Tibial artery (tissue), 4 donors: ENCODE data around the gene CLEC4C.
"Not testable (repeated sequence)": the region's sequence is repeated elsewhere in the genome, so short reads cannot be mapped to it uniquely, and the experiment has no call there.

Experiments used
- DNase-seq, 2 donors: peaks; one replicate each; pipeline ENCODE4 v3.0.0-alpha.2; 2019
- H3K27ac ChIP-seq, 2 donors: fragments of 200-600 bp; sonication (generic) in 1 of 2; 1 replicate in 1 of 2; 2 replicates in 1 of 2; pipeline ENCODE4 v1.5.1; 2018 to 2019; ENCODE audit warnings: mild to moderate bottlenecking in 1 of 2
- H3K27me3 ChIP-seq, 2 donors: fragments of 200-600 bp; sonication (generic) in 1 of 2; one replicate each; pipeline versions ENCODE4 v1.5.1 to v1.6.0; 2016 to 2019
- H3K36me3 ChIP-seq, 3 donors: fragments of 200-600 bp; sonication (generic) in 2 of 3; one replicate each; pipeline ENCODE4 v1.5.1; 2016 to 2019; ENCODE audit warnings: mild to moderate bottlenecking in 2 of 3
- H3K4me1 ChIP-seq, 4 donors: fragments of 200-600 bp; sonication (generic) in 2 of 4; 1 replicate in 3 of 4; 2 replicates in 1 of 4; pipeline ENCODE4 v1.5.1; 2016 to 2019
- H3K4me3 ChIP-seq, 2 donors: fragments of 200-600 bp; sonication (generic) in 1 of 2; 1 replicate in 1 of 2; 2 replicates in 1 of 2; pipeline ENCODE4 v1.5.1; 2018 to 2019; ENCODE audit warnings: mild to moderate bottlenecking in 2 of 2
- H3K9me3 ChIP-seq, 3 donors: fragments of 200-600 bp; sonication (generic) in 1 of 3; one replicate each; pipeline ENCODE4 v1.5.1; 2016 to 2019
- CTCF ChIP-seq, 2 experiments: fragments of 200-600 bp in 1 of 2; fragments of 450-650 bp in 1 of 2; IDR thresholded peaks; one replicate each; pipeline ENCODE4 v1.5.1; 2017 to 2019; ENCODE audit warnings: antibody characterized with exemption in 2 of 2, mild to moderate bottlenecking in 1 of 2, moderate library complexity in 1 of 2
- intact Hi-C: fragments of 100-400 bp; cut with DNase I; formaldehyde crosslinking; loops from one replicate; pipeline ENCODE4 v1.15.0; 2023; ENCODE audit warnings: low total_unique reads

Gene CLEC4C

DNA sequence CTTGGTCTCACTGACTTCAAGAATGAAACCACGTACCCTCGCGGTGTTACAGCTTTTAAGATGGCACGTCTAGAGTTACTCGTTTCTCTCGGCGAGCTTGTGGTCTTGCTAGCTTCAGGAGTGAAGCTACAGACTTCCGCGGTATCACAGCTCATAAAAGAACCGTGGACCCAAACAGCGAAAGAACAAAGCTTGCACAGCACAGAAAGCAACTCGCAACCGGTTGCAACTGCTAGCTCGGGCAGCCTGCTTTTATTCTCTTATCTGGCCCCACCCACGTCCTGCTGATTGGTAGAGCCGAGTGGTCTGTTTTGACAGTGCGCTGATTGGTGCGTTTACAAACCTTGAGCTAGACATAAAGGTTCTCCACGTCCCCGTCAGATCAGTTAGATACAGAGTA is 4.2 kb upstream of the CLEC4C start:
- no peaks in the 10 kb centered on the region for H3K4me1 ChIP-seq
- DNase-seq = no peak
- no peaks in the 10 kb centered on the region for H3K27me3 ChIP-seq
- H3K4me3 ChIP-seq = no peak overlapping the region
- TF ChIP-seq CTCF (IDR thresholded peaks at IDR 0.05) = no peak
- no peak overlapping the region for H3K27ac ChIP-seq
- no peaks in the 10 kb centered on the region for H3K36me3 ChIP-seq
- H3K9me3 ChIP-seq = no peaks in the 10 kb centered on the region
- intact Hi-C loops = no loop called here

- DNase-seq = no peak
- H3K4me1 ChIP-seq = no peaks in the 10 kb centered on the region
- intact Hi-C loops = no loop called here
- H3K4me3 ChIP-seq = no peak overlapping the region
- H3K27ac ChIP-seq = no peak overlapping the region
- no peaks in the 10 kb centered on the region for H3K36me3 ChIP-seq
- no peaks in the 10 kb centered on the region for H3K27me3 ChIP-seq
- no peak for TF ChIP-seq CTCF (IDR thresholded peaks at IDR 0.05)
- no peaks in the 10 kb centered on the region for H3K9me3 ChIP-seq
Measured at GRCh38 chr12:7750350-7750749, 3.2 kb upstream of the CLEC4C start.

- H3K36me3 ChIP-seq = no peaks in the 10 kb centered on the region
- H3K4me1 ChIP-seq = no peaks in the 10 kb centered on the region
- H3K27ac ChIP-seq = no peak overlapping the region
- H3K27me3 ChIP-seq = no peaks in the 10 kb centered on the region
- no peak for TF ChIP-seq CTCF (IDR thresholded peaks at IDR 0.05)
- H3K9me3 ChIP-seq = no peaks in the 10 kb centered on the region
- DNase-seq = no peak
- intact Hi-C loops = no loop called here
- H3K4me3 ChIP-seq = no peak overlapping the region
Measured at GRCh38 chr12:7749442-7749841, 2.3 kb upstream of the CLEC4C start.

DNA sequence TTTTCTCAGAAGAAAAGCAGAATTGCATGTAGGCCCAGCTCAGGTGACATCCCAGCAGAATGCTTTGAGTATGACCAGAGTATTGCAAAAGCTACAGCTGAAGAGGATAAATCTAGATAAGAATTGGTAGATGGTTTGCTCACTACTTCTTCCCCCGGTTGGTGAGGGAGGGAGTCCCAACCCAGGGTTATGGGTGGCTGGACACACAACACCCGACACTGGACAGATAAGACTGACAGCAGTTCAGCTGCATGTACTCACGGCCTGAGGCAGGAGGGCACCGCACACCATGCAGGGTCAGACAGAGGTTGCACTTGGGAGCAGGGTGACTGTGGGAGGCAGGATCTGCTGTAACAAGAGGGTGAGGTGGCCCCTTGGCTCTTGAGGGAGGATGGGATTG is 1.7 kb upstream of the CLEC4C start:
- Histone ChIP-seq H3K27ac (no peak overlapping the region), H3K9me3 (no peaks in the 10 kb centered on the region), H3K36me3 (no peaks in the 10 kb centered on the region), H3K4me1 (no peaks in the 10 kb centered on the region), H3K27me3 (no peaks in the 10 kb centered on the region), H3K4me3 (no peak overlapping the region)
- no peak for TF ChIP-seq CTCF (IDR thresholded peaks at IDR 0.05)
- intact Hi-C loops = no loop called here
- DNase-seq = no peak

GRCh38 chr12:7732993-7733392 is 14.2 kb downstream of the CLEC4C start:
- no peak overlapping the region for H3K4me3 ChIP-seq
- no peaks in the 10 kb centered on the region for H3K36me3 ChIP-seq
- TF ChIP-seq CTCF (IDR thresholded peaks at IDR 0.05) = no peak
- no peak for DNase-seq
- intact Hi-C loops = no loop called here
- no peaks in the 10 kb centered on the region for H3K4me1 ChIP-seq
- H3K27me3 ChIP-seq = no peaks in the 10 kb centered on the region
- H3K9me3 ChIP-seq = no peaks in the 10 kb centered on the region
- no peak overlapping the region for H3K27ac ChIP-seq

DNA sequence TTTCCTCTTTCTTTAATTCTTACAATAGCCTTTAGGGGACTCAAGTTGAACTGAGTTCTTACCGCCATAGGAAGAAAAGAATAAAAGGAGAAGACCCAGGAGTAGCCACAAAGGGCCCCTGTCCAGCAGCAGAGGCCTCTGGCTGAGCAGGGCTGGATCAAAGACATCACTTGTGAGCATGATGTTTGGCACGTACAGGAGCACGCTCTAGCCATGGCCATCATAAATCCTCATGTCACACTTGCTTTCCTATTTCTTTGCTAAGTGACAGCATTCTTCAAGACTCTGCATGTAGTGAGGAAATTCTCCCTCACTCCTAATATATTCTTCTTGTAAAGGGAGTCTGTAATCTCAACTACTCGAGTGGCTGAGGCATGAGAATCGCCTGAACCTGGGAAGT is 15.7 kb downstream of the CLEC4C start:
- Histone ChIP-seq H3K27ac (no peak overlapping the region), H3K4me1 (no peaks in the 10 kb centered on the region), H3K36me3 (no peaks in the 10 kb centered on the region), H3K9me3 (no peaks in the 10 kb centered on the region), H3K4me3 (no peak overlapping the region), H3K27me3 (no peaks in the 10 kb centered on the region)
- intact Hi-C loops = no loop called here
- TF ChIP-seq CTCF (IDR thresholded peaks at IDR 0.05) = no peak
- no peak for DNase-seq

GRCh38 chr12:7730984-7731383 is 16.2 kb downstream of the CLEC4C start:
- DNase-seq, H3K27me3 ChIP-seq, H3K27ac ChIP-seq, H3K4me1 ChIP-seq, intact Hi-C loops, H3K9me3 ChIP-seq, H3K36me3 ChIP-seq, H3K4me3 ChIP-seq: not testable (repeated sequence)
